Endothelial cell of umbilical vein (primary cell): ENCODE results near the gene KCNG2. TPM values are rescaled to one million over a fixed set of nuclear protein-coding genes. Genes with fewer than 3 reads are reported as not detected.

Experiments
- BruUV-seq: library from RNA; stranded (reverse); fragments of 400-500 nt; replicated peaks from 2 replicates; lab custom pipeline; 2021; lab: Mats Ljungman, UMichigan
- CTCF ChIA-PET: fragments of 300-600, 350-600 bp; sonication (Branson Sonifier 250); formaldehyde crosslinking; loops from one replicate; lab custom pipeline; 2021; ENCODE audit warnings: antibody characterized with exemption, inconsistent platforms; lab: Charles Lee
- POLR2A ChIA-PET: fragments of 300-600, 350-600 bp; sonication (Branson Sonifier 250); formaldehyde crosslinking; loops from one replicate; lab custom pipeline; 2021; ENCODE audit warnings: antibody characterized with exemption, inconsistent platforms; lab: Charles Lee
- DNase-seq: peaks from one replicate; pipeline ENCODE4 v3.0.0-alpha.2; 2011; ENCODE audit warnings: low read depth, low spot score
- FAIRE-seq: peaks from 2 replicates; lab custom pipeline; 2011; peaks lifted over from hg19 to GRCh38; lab: Jason Lieb, UNC
- H2AFZ ChIP-seq: 2 replicates; pipeline ENCODE4 v1.6.0; 2012; ENCODE audit warnings: low read depth, low read length, control low read depth, inconsistent platforms
- H3K27ac ChIP-seq: 2 replicates; pipeline ENCODE4 v1.5.1; 2011; ENCODE audit warnings: low read depth, mild to moderate bottlenecking, control low read depth, low read length, moderate library complexity; ENCODE audit not compliant: insufficient read depth
- H3K27me3 ChIP-seq, 2 experiments: 2 replicates each; pipeline versions ENCODE4 v1.6.0 to v1.6.1; 2011; ENCODE audit warnings: low read length in 2 of 2, mixed read lengths in 1 of 2; ENCODE audit not compliant: control insufficient read depth in 2 of 2, insufficient read depth in 2 of 2
- H3K36me3 ChIP-seq, 2 experiments: 2 replicates in 1 of 2; 3 replicates in 1 of 2; pipeline ENCODE4 v1.5.1; 2011; ENCODE audit warnings: low read length in 2 of 2, mild to moderate bottlenecking in 1 of 2, moderate library complexity in 1 of 2; ENCODE audit not compliant: control insufficient read depth in 2 of 2, insufficient read depth in 2 of 2; ENCODE audit errors: extremely low read depth in 1 of 2
- H3K4me1 ChIP-seq: 3 replicates; pipeline ENCODE4 v1.5.1; 2011; ENCODE audit warnings: mild to moderate bottlenecking, low read length; ENCODE audit not compliant: control insufficient read depth, insufficient read depth; ENCODE audit errors: extremely low read depth
- H3K4me2 ChIP-seq: 2 replicates; pipeline ENCODE4 v1.6.1; 2011; ENCODE audit warnings: low read length, control low read depth, mixed read lengths; ENCODE audit not compliant: insufficient read depth
- H3K4me3 ChIP-seq, 3 experiments: fragments of 200-600 bp in 1 of 3; sonication (generic), shearing (Covaris generic) in 1 of 3; replicated peaks in 1 of 3; 2 replicates each; pipeline ENCODE4 v1.5.1; 2011 to 2016; ENCODE audit warnings: control low read depth in 3 of 3, low read length in 3 of 3, mild to moderate bottlenecking in 2 of 3, inconsistent platforms in 1 of 3, low read depth in 1 of 3, moderate library complexity in 1 of 3; ENCODE audit not compliant: insufficient read depth in 1 of 3
- H3K79me2 ChIP-seq: 2 replicates; pipeline ENCODE4 v1.6.0; 2012; ENCODE audit warnings: low read length, inconsistent platforms; ENCODE audit not compliant: control insufficient read depth, insufficient read depth
- H3K9ac ChIP-seq: replicated peaks from 2 replicates; pipeline ENCODE3; 2011; ENCODE audit warnings: low read length, control low read depth; ENCODE audit not compliant: insufficient read depth; ENCODE audit errors: extremely low read depth
- H3K9me1 ChIP-seq: replicated peaks from 3 replicates; pipeline ENCODE4 v1.6.0; 2011; ENCODE audit warnings: mild to moderate bottlenecking, low read length; ENCODE audit not compliant: control insufficient read depth, insufficient read depth; ENCODE audit errors: extremely low read depth
- H3K9me3 ChIP-seq: replicated peaks from 2 replicates; pipeline ENCODE4 v1.5.1; 2012; ENCODE audit warnings: low read length, inconsistent platforms; ENCODE audit not compliant: control insufficient read depth, insufficient read depth
- H4K20me1 ChIP-seq: replicated peaks from 2 replicates; pipeline ENCODE3; 2011; ENCODE audit warnings: mild to moderate bottlenecking, low read length; ENCODE audit not compliant: control insufficient read depth, insufficient read depth; ENCODE audit errors: extremely low read depth
- CTCF ChIP-seq, 2 donors: IDR thresholded peaks; 1 replicate in 1 of 2; 2 replicates in 1 of 2; pipeline ENCODE4 v1.5.1; 2011; ENCODE audit warnings: low read length in 2 of 2, mild to moderate bottlenecking in 2 of 2, moderate library complexity in 2 of 2, control low read depth in 1 of 2, inconsistent platforms in 1 of 2, low read depth in 1 of 2; ENCODE audit not compliant: insufficient read depth in 1 of 2; ENCODE audit errors: extremely low read depth in 1 of 2
- EZH2 ChIP-seq: IDR thresholded peaks from 2 replicates; pipeline ENCODE4 v1.6.1; 2012; ENCODE audit warnings: borderline replicate concordance, low read depth, mild to moderate bottlenecking, moderate library complexity, low read length, inconsistent platforms; ENCODE audit not compliant: severe bottlenecking
- FOS ChIP-seq: IDR thresholded peaks from 2 replicates; pipeline ENCODE4 v1.6.1; 2011; ENCODE audit warnings: mild to moderate bottlenecking, low read length, moderate library complexity, borderline replicate concordance; ENCODE audit not compliant: insufficient read depth
- GATA2 ChIP-seq: IDR thresholded peaks from 2 replicates; pipeline ENCODE4 v1.7.0; 2011; ENCODE audit warnings: low read depth, mild to moderate bottlenecking, moderate library complexity, mixed read lengths, low read length; ENCODE audit not compliant: insufficient read length, insufficient read depth
- JUN ChIP-seq: IDR thresholded peaks from 2 replicates; pipeline ENCODE4 v1.6.1; 2011; ENCODE audit warnings: borderline replicate concordance, low read depth; ENCODE audit not compliant: insufficient read length, insufficient read depth
- MAX ChIP-seq: IDR thresholded peaks from 2 replicates; pipeline ENCODE4 v1.6.1; 2011; ENCODE audit not compliant: insufficient read depth, insufficient read length
- MYC ChIP-seq: IDR thresholded peaks from one replicate; pipeline ENCODE4 v1.6.1; 2011; ENCODE audit warnings: mild to moderate bottlenecking, low read depth, low read length
- POLR2A ChIP-seq: IDR thresholded peaks from 2 replicates; pipeline ENCODE4 v1.6.1; 2012; ENCODE audit warnings: low read depth, mild to moderate bottlenecking, control low read depth, low read length
- POLR2AphosphoS5 ChIP-seq: IDR thresholded peaks from 2 replicates; pipeline ENCODE4 v1.6.1; 2012; ENCODE audit warnings: low read depth, mild to moderate bottlenecking, control low read depth, low read length, moderate library complexity; ENCODE audit not compliant: insufficient read depth
- dilution Hi-C: fragments of 300-500 bp; cut with MboI; formaldehyde crosslinking; loops from one replicate; pipeline ENCODE4 v1.15.0; 2019; ENCODE audit warnings: low sequenced_read_pairs; ENCODE audit not compliant: extremely low pct_ligation_motif_present
- intact Hi-C: fragments of 100-400 bp; cut with micrococcal nuclease; formaldehyde crosslinking; loops from one replicate; pipeline ENCODE4 v1.10.0; 2022
- polyA plus RNA-seq, 4 experiments: library from polyadenylated mRNA; depleted of rRNA in 3 of 4; stranded (reverse) in 3 of 4; unstranded in 1 of 4; fragments of >200 nt; gene quantifications; 2 replicates each; pipeline versions ENCODE4 v1.2.1 to v1.2.3, GENCODE V29; 2011 to 2012; ENCODE audit warnings: missing spikeins in 1 of 4
- total RNA-seq: library from RNA; stranded (reverse); gene quantifications from 2 replicates; pipeline ENCODE4 v1.2.3, GENCODE V29; 2021

KCNG2 gene
- total and polyA plus RNA-seq, 2 donors (not counting 3 experiments of a cell fraction or from before 2014, with no cell fraction given), result not detected

DNA sequence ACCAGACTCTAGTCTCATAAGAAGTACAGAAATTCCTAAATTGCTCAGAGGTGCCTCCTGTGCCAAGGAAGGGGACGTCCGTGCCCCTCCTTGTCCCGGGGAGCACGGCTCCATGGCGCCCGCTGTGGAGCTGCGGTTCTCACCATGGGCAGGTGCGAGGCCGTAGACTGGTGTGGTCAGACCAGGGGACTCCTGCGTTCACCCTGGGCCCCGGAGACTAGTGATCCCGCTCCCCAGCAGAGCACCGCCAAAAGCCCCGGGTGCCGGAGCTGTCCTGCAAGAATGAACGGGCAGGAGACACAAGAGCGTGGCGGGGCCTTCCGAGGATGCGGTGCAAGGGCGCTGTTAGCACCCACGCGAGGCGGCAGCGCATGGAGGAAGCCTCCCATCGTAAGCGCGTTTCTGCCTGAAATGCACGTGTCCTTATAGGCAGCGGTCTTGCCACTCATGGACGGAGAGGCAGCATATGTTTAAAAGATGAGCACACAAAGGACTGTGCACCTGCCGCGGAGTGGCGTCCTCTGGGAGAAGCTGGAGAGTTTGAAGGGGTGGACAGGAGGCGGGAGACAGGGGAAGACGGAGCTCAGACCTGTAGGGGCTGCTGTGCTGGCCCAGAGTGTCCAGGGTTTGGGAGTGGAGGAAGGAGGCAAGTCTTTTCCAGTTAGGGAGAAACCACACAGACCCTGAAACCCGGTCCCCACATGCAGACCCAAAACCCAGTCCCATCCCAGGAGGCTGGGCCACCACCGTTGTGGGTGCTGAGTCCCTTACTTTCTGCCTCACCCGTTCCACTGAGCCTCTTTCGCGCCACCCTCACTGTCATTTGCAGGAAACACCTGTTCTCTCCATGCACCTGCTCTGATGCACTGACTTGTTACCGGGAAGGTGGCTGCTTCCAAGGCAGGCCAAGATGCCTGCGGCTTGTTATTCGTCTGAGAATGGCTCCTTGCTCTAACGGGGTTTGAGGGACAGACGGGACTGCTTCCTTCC lies 7.5 kb upstream of the KCNG2 start:
- H3K27ac ChIP-seq, result no peak overlapping the region

More for the DNA sequence above, 7.5 kb upstream of the KCNG2 start:
- dilution Hi-C loops (no loop called here), intact Hi-C loops (loop anchor here (10.0 kb wide), 1 partner anchor 165 kb away; the partner anchor contains the start of gene SLC66A2)
- Histone ChIP-seq H3K27me3 (peaks cover 15 to 18% of the 10 kb centered on the region in 2 experiments), H3K79me2 (no peaks in the 10 kb centered on the region), H3K9ac (no peak overlapping the region), H3K36me3 (no peaks in the 10 kb centered on the region), H4K20me1 (no peaks in the 10 kb centered on the region), H3K4me3 (no peak overlapping the region), H3K4me1 (no peaks in the 10 kb centered on the region), H3K4me2 (no peak overlapping the region), H3K9me3 (no peaks in the 10 kb centered on the region), H3K9me1 (no peaks in the 10 kb centered on the region), H2AFZ (no peak overlapping the region)
- TF ChIP-seq CTCF (IDR thresholded peaks at IDR 0.05; ENCODE audit: extremely low read depth in 1 of 2, insufficient read depth in 1 of 2, low read depth in 1 of 2, low read length in 2 of 2) (no peak), MAX (no peak), GATA2 (no peak), FOS (no peak), JUN (no peak), POLR2AphosphoS5 (no peak), POLR2A (no peak), MYC (no peak), EZH2 (no peak)
- no TSS peak for BruUV-seq
- no peak for DNase-seq
- FAIRE-seq, result no peak
- ChIA-PET CTCF (no interaction called here), POLR2A (no interaction called here)
